Ureter (tissue), 1 donor: ENCODE measurements around the gene TLX1. TPM values are rescaled to one million over a fixed set of nuclear protein-coding genes. Genes with fewer than 3 reads are reported as not detected.

Source experiments
- DNase-seq: peaks from one replicate; pipeline ENCODE4 v3.0.0-alpha.2; 2020; ENCODE audit warnings: low spot score
- total RNA-seq: library from RNA; stranded (reverse); gene quantifications from one replicate; pipeline ENCODE4 v1.2.4, GENCODE V29; 2023
- donor health status: DM: yes; HTN: yes; CAD: no.

The TLX1 gene
- total RNA-seq, 1 donor from 2014 or later, result not detected

DNA sequence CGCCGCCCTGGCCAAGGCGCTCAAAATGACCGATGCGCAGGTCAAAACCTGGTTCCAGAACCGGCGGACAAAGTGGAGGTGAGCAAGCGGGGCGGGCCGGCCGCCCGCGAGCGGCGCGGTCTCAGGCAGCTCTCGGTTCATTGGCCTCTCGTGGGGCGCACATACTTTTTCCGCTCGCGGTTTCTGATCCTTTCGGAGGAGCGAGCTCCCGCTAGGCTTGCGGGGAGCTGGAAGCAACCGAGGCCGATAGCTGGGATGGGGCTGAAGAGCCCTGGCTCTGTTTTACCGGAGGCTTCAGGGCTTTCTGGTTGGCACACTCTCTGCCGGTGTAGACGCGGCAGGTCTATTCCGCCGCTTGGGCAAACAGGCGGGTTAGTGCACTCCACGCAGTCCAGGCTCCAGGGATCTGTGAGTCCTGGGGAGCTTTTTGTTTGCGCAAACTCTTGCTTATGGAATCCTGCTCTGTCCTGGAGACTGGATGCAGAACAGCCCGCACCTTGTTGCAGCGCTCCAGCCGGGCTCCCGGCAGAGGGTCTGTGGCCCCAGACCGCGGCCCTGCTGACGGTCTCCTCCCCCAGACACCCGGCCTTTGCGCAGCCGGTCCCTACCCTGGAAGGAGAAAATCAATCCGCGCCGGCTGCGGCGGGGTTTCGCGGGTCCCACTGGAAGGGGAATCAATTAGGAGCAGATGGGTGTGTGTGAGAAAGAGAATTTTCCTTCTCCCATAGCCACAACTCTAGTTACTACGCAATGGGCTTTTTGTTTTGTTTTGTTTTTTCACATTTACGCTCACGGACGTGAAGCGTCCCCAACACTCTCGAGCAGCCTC lies 3.4 kb downstream of the TLX1 start:
- DNase-seq, result no peak

DNA sequence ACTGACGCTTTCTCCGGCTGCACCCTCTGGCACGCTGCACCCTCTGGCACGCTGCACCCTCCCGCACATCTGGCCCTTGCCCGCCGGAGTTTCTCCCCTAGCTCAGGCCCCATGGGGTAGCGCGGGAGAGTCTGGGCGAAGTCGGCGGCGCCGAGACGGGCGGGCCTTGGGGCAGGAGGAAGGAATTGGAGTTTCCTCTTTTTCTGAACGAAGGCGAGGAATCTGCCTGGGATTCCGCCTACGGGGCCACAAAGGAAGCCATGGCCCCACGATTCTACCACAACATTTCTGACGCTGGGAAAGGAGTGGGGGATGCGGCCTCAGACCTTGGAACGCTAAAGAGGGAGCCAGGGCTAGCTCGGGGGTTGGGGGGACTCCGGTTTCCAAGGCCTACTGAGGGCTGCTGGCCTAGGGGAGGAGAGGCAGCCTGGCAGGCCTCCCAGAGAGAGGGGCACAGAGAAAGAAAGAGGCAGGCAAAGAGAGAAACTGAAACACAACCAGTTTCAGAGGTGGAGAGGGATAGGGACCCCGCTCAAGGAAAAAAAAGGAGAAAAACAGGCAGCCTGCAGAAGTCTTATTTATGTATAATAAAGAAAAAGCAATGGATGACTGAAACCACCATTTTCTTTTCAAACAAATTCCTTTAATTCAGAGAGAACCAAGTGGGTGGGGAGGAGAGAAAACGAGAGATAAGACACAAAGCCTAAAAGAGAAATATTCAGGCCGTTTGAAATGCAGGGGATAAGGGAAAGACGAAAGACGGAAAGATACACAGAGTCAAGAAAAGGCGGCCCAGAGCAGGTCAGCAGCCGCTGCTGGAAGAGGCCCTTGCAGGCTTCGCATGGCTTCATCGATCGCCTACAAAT lies 4.3 kb downstream of the TLX1 start:
- no peak for DNase-seq

DNA sequence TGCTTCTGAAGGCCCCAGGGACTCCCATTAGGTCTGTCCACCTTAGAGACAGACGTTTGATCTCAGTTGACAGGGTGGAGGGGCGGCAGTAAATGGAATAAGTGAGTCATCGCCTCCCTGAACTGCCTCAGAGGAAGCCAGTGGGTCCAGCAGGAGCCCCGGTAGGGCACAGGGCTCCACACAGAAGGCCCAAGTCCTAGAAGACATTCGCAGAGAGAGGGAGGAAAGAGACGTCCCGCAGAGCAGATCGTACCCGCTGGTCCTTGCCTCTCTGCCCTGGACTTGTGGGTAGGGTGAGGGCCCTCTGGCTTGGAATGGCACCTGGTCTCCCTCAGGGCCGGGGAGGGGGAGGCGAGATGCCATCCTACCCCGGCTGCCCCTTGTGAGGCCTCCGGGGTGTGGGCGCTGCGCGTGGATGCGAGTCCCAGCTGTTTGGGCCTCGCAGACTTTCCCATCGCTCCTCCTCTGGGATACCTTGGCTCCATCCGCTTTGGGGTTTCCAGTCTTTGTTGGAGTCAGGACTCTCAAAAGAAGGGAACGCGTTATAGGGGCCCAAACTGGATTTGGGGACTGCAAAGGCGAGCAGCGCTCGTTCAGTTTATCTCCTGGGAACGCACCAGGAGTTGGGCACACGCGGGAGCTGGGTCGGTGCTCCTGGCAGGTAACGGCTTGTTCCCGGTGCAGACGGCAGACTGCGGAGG lies 5.1 kb downstream of the TLX1 start:
- DNase-seq, result no peak

DNA sequence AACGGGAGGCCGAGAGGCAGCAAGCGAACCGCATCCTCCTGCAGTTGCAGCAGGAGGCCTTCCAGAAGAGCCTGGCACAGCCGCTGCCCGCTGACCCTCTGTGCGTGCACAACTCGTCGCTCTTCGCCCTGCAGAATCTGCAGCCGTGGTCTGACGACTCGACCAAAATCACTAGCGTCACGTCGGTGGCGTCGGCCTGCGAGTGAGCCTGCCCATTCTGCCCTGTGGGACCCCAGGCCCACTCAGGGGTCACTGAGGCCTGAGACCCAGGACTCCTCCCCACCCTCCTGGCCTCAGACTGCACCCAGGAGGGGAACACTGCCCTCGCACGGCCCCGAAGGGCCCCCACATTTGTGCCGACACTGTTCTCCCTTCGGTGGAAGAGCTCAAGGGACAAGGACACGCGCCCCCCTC lies 5.6 kb downstream of the TLX1 start:
- no peak for DNase-seq

DNA sequence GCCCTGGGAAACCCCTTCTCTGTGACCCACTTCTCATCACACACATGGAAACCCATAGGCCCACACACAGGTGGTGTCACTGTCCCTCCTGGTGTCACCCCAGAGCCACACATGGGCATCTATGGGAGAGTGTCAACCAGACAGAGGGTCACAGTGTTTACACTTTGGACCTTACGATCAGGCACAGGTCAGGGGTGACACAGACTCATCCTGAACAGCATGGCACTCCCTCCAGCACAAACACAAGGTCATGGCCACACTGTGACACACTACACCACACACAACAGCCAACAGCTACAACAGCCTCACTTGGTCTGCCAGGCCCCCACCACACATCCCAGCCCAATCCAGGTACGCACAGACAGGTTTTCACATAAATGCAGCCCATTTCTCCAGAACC lies 6.2 kb downstream of the TLX1 start:
- no peak for DNase-seq

DNA sequence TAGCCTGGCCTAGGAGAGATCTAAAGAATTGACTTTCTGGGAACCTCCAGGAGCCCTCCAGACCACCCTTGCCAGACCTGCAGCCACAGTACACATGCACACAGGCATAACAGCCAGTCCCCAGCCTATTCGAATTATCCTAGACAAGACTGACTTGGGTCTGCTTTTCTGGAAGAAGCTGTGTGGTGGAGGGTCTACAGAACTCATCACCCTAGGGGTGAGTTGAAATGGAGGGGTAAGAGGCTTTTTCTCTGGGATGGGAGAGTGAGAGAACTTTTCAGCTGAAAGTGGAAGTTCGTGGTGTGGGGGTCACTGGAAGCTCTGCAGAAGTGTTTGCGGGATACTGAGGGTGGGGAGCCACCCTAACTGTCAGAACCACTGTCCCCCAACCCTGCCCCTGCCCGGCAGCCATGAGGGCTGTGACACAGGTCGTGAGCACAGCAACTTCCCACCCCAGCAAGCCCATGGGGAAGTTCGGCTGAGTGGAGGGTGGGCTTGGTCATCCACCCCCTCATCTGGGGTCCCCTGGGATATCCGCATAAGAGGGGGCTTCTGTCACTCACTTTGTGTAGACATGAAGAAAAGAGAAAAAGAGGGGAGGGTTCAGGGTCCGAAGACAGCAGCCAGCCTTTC lies 7.8 kb downstream of the TLX1 start:
- no peak for DNase-seq

DNA sequence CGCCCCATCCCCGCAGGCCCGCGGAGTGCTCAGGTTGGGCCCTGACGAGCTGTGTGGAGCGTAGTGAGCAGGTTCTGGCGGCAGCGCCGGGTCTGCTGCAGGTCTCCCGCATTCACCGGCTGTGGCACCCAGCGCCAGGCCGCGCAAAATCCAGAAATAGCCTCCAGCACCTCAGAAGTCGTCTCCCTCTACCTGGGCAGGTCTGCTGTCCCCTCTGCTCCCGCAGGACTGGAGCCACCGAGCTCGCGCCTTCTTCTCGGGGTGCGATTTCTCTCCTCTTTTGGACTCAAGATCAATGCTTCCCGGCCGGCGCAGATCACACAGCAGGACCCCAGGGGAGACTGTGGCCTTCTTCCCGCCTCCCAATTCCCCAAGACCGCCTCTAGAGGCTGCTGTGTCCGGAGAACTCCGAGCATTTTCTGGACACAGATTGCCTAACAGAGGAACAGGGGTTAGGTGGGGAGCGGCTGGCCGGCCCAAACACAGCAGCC lies 8.4 kb downstream of the TLX1 start:
- no peak for DNase-seq

DNA sequence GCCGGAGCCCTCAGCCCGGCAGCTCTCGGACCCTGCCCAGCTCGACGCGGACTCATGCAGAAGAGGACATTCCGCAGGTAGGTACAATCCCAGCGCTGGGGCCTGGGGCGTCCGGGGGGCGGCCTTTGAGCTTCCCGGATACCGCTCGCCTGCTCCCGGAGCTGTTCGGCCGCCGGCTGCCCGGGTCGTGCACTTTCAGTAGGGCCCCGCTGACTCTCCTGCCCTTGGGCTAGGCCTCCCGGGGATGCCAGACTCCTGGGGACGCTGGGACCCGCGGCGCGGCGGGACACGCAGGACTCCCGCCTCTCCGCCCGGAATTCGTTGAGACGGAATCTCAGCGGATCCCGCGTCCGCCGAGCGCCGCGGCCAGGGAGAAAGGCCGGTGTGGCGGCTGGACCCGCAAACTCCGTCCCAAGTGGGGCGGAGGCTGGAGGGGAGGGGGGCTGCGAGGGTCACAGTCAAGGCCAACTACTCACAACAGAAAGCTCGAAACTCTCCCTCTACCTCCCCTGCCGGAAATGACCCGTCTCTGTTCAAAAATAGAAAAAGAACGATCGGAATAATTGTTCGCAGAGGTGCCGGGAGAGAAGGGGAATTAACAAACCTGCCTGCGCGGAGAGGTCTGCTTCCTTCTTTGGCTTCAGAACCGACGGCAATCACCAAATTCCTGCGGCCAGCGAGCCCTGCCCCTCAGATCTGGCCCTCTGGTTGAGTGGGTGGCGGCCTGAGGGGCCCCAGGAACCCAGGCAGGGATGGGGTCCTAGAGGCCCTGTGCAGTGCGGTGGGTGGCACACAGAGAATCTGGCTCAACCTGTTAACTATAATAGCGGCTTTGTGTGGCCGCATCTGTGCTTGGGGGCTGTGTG lies 9.2 kb downstream of the TLX1 start:
- no peak for DNase-seq

DNA sequence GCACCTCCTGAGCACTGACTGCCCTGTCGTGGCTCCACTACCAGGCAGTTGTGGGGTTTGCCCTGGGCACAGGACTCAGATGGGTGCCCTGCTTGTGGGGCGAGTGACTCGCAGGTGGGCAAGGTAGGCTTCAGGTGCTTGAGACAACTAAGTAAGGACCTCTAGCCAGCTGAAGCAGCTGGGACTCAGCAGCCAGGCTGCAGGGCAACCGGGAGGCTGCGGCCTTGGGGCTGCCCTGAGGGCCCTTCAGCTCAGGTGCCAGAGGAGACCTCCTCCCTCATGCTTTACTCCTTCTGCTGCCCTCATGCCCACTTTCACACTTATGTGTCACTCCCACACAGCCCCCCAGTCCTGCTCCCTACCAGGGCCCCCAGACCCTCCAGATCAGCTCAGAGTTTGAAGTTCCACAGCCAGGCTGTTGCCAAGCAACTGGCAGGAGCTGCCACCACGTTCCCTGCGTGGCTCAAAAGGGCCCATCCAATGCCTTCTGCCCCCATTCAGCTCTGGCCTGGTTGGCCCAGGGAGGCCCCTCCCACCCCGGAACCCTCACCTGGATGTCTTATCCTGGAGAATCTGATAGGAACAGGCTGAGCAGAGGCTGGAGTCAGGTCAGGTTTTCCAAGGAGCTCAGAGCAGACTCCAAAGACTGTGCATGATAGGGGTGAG lies 10.0 kb downstream of the TLX1 start:
- DNase-seq, result no peak

DNA sequence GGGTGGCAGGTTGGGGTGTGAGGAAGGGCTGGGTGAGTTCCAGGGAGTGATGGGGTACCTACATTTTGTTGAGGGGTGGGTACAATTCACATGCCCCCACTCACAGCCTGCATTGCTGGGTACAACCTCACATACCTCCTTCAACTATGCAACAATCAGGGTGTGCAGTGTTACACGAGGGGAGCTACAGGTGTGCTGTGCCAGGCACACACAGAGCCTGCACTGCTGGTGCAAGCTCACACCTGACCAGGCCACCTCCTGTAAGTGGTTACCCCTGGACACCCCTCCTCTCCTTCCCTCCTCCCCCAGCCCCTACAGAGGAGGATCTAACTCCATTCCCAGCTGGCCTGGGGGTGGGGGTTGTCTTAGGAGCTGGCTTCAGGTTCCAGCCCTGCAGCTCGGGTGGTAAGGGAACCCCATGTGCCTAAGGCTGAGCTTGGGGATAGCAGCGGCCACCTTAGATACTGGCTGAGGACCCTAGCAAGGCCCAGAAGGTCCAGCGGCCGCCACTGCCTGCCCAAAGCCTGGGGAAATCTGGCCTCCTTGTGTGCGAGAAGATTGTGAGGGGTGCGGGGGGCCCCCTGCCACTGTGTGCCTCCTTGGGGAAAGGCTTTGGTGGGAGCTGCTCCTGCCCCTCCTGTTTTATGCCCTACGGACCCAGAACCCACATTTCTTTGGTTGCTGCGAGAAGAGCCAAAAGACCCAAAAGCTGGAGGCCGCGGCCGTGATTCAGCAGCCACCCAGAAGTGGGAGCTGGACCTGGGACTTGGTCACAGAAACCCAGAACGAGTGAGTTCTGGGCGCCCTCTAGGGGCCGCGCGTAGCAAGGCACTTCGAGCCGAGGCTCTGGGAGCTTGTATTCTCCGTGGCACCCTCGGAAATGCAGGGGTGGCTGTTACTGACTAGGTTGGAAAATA lies 10.8 kb downstream of the TLX1 start:
- DNase-seq, result peak; percentile 84

DNA sequence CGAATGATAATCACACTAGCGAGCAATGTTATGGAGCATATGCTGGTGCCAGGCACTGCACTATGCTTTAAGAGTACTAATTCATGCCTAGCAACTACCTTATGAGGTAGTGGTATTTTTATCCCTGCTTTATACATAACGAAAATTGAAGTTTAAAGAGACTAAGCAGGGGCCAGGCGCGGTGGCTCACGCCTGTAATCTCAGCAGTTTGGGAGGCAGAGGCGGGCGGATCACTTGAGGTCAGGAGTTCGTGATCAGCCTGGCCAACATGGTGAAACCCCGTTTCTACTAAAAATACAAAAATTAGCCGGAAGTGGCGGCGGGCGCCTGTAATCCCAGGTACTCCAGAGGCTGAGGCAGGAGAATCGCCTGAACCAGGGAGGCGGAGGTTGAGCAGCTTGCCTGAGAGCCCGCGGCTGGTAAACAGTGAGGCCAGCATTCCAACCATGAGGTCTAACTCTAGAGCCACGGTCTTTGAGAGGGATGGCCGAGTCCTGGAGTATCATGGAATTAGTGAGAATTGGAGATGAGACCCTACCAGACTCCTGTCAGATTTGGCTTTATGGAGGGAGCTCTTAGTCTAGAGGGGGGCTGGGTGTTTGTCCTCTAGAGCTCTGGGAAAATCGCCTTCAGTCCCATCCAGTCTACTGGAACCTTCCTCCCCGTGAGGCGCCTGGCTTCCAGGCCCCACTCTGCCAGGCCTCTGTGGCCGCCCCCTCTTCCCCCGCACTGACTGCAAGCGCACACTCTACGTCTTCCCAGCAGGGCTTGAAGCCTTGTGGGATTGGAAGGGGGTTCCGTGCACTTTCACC lies 11.6 kb downstream of the TLX1 start:
- DNase-seq, result no peak

DNA sequence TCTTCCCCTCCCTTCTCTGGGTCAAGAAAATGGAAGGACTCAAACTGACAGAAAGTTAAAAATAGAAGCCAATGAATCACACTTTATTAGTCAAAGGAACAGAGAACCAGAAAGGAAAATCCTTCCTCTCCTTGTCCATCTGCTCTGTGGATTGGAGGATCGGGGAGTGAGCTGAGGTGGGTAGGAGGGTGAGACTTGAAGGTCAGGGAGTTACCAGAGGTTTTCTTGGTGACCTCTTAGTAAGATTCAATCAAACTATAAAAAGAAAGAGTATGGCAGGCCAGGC lies 12.2 kb downstream of the TLX1 start:
- DNase-seq, result no peak

DNA sequence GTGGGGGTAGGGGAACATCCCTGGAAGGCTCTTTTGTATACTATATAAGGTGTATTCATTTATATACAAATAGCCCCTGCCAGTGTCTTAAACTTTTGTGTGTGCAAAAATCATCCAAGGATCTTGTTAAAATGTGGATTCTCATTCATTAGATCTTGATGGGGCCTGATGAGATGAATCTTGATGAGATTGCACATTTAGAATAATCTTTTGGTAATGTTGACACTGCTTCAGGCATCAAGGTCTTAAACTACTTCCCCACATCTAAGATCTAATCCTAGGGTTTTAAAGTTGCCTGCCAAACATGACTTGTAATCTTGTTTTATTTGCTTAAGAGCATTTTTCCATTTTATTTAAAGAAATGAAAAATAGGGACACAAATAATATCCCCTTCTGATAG lies 13.0 kb downstream of the TLX1 start:
- DNase-seq, result no peak

DNA sequence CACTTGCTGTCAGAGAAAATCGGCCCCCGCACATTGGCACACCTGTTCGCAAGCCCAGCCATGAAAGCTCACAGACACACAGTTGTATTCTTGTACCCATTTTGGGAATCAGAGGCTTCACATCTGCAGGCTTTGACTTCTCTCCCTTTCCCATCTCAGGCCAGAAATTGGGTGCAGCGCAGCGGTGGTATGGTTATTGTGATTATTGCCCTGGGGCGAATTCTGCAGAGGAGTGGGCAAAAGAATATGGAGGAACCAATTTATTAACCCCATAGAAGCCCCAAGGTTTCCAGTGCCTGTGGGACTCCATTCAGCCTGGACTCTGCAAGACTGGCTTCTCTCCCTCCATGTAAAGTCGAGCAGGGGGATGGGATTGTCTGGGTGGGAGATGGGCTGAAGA lies 14.0 kb downstream of the TLX1 start:
- DNase-seq, result no peak

DNA sequence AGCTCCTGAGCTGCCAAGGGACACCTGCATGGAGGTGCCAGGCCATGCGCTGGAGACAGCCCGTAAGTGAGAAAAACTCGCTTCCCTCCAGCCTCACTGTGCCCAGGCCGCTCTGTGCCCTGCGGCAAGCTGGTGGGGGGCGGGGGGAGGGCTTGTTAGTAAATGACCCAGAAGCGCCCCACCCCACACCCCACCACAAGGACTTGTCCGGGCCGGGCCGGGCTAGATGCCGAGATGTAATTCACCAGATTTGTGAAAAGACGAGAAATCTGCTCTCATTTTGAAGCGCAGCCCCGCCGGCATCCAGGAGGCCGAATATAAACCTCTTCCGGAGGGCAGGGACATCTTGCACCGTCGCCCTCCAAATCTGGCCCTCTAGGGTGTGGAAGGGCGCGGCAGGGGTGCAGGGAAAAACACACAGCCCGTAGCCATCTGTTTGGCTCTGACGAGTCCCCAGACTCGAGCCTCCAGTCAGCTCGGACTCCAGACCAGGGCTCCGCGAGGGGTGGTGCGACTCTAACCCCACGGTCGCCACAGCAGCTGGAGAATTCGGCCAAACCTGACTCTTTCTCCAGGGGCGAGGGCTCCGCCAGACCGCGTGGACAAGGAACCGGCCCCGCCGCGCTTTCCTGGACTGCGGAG lies 14.8 kb downstream of the TLX1 start:
- DNase-seq, result no peak

DNA sequence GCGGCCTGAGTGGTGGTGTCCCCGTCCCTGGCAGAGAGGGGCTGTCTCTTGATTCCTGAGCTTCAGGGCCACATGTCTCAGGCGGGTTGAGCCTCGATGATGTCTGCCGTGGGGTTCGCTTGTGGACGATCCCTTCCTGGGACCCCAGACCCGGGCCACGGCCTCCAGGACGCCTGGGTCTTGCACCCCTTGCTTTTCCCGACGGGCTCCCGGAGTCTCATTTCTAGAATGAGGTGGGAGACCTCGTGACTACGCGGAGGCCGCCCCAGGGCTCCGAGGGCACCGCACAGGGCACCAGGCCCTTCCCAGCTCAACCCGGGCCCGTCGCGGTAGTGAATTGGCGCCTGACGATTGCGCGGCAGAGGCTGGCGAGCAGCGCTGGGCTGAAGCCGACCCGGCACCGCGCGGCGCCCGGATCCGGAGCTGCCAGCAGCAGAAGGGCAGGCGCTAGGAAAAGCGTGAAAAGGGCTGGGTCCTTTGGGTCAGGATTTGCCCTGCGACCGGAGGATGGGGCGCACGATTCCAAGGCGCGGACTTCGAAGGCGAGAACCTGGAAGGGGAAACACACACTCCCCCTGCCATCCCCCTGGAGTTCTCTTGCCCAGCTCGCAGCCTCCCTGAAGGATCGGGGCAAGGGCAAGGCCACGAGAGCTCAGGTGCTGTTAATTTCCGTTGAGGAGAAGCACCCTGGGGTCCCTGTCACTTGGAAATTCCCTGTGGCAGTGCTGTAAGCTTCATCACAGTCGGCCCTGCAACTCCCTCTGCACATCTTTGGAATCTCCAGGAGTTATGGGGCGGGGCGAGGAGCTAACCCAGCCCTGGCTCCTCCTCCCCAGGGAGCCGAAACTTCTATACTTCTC lies 15.5 kb downstream of the TLX1 start:
- no peak for DNase-seq

DNA sequence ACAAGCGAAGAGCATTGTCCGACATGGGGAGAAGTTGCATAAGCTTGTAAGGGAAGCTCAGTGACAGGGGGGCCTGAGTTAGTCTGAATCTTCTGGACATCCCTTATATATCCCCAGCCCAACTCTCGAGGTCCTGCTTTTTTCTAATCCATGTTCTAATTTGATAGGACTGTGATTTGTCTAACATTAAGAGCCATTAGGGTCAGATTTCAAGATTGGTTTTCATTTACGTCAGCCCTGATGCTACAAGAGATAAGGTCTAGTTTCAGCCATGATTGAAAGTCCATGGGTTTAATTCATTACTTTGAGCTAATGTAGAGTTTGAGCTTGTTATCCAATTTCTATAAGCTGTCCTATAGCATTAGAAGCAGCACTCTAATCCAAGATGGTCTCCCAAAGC lies 20.3 kb downstream of the TLX1 start:
- DNase-seq, result no peak
